ENCODE data around the gene METTL23. TPM values are rescaled to one million over a fixed set of nuclear protein-coding genes. Genes with fewer than 3 reads are reported as not detected.

Gene METTL23
- total and polyA plus RNA-seq, 2 of the 8 experiments (the other 6 are each of a cell fraction or from before 2014, with no cell fraction given): 36.1 to 60.2 TPM

- H4K8ac ChIP-seq (ENCODE audit: extremely low read depth, insufficient read depth, low read length): no peak overlapping the region
- no peaks in the 10 kb centered on the region for H3K79me2 ChIP-seq (ENCODE audit: control insufficient read depth in 1 of 2, insufficient read depth in 2 of 2, low read length in 2 of 2)
- H4K91ac ChIP-seq (replicated peaks; ENCODE audit: insufficient read length, low read length): no peak overlapping the region
- 37% methylated on average over 4 of the region's 4 CpGs; no CpG with 5 or more reads in 1 of the 2 experiments for WGBS, 2 experiments (ENCODE audit: extremely low coverage in 1 of 2, insufficient coverage in 1 of 2, insufficient read length in 1 of 2, insufficient replicate concordance in 2 of 2, low coverage in 1 of 2, low lambda C conversion rate in 2 of 2, missing lambda C conversion rate in 1 of 2)
- H3K36me3 ChIP-seq (ENCODE audit: control insufficient read depth in 2 of 4, insufficient read depth in 4 of 4, low read length in 3 of 4): peaks cover 2 to 36% (median 20%) of the 10 kb centered on the region in 4 experiments; a peak in 6 of 8 replicates
- H3K27ac ChIP-seq (ENCODE audit: low read depth, low read length): no peak overlapping the region
- peaks cover 2 to 7% (median 5%) of the 10 kb centered on the region in 4 experiments; a peak in 5 of 7 replicates for H3K4me1 ChIP-seq (replicated peaks in 1 of 4; ENCODE audit: control insufficient read depth in 3 of 4, insufficient read depth in 4 of 4, low read length in 3 of 4)
- ChIA-PET POLR2A (ENCODE audit: partially characterized antibody) (no interaction called here), CTCF (ENCODE audit: partially characterized antibody) (interaction anchor here (0.9 to 10.2 kb wide), 17 partner anchors 9 to 248 kb away, joined by 3 to 155 read pairs (median 6); partner anchors contain the start of gene AANAT)
- no peak overlapping the region for H3K56ac ChIP-seq (replicated peaks; ENCODE audit: insufficient read length, low read depth, low read length)
- no peak overlapping the region for H2BK15ac ChIP-seq (ENCODE audit: low read length)
- H4K20me1 ChIP-seq (replicated peaks in 1 of 2; ENCODE audit: control insufficient read depth in 1 of 2, insufficient read depth in 2 of 2, low read length in 2 of 2): peaks cover 0 to 2% of the 10 kb centered on the region in 2 experiments
- H4K5ac ChIP-seq (ENCODE audit: insufficient read length, low read depth, low read length): no peak overlapping the region
- H2AFZ ChIP-seq (ENCODE audit: low read length): no peak overlapping the region
- no peak overlapping the region for H2BK12ac ChIP-seq (ENCODE audit: low read depth, low read length)
- no peak overlapping the region for H3K23ac ChIP-seq (ENCODE audit: insufficient read length)
- H3K9ac ChIP-seq (replicated peaks in 1 of 4; ENCODE audit: extremely low read depth in 1 of 4, low read depth in 3 of 4, low read length in 3 of 4): no peak overlapping the region; a peak in 1 of 7 replicates
- no peak overlapping the region for H3K4me2 ChIP-seq (ENCODE audit: insufficient read depth in 1 of 2, low read depth in 2 of 2, low read length in 2 of 2)
- no peak overlapping the region for H3K4ac ChIP-seq (replicated peaks; ENCODE audit: insufficient read length, low read depth, low read length)
- H3K9me3 ChIP-seq (ENCODE audit: insufficient read depth in 2 of 2, low read depth in 1 of 2, low read length in 1 of 2): no peaks in the 10 kb centered on the region
- no peak overlapping the region for H3K18ac ChIP-seq (ENCODE audit: extremely low read depth, low read length)
- FAIRE-seq (no peak), DNase-seq (ENCODE audit: low read depth in 1 of 2, low spot score in 2 of 2) (peak in 1 of 2 experiments; percentile 92)
- peaks cover 0 to 3% (median 2%) of the 10 kb centered on the region in 4 experiments; a peak in 5 of 7 replicates for H3K27me3 ChIP-seq (replicated peaks in 1 of 4; ENCODE audit: control insufficient read depth in 3 of 4, extremely low read depth in 1 of 4, insufficient read depth in 3 of 4, low read length in 3 of 4)
- H3K23me2 ChIP-seq (ENCODE audit: low read depth, low read length): peaks cover 7% of the 10 kb centered on the region; the same call in 1 of the 2 replicates
- no peak overlapping the region for H3K14ac ChIP-seq (ENCODE audit: insufficient read length)
- H2BK120ac ChIP-seq (replicated peaks; ENCODE audit: low read depth, low read length): no peak overlapping the region
- no peak overlapping the region for H2BK5ac ChIP-seq (ENCODE audit: low read depth, low read length)
- H3K4me3 ChIP-seq (ENCODE audit: extremely low read depth in 1 of 4, insufficient read depth in 2 of 4, low read depth in 3 of 4, low read length in 4 of 4): no peak overlapping the region
- no peaks in the 10 kb centered on the region for H3K79me1 ChIP-seq (ENCODE audit: low read depth, low read length)
- H2AK5ac ChIP-seq (ENCODE audit: low read depth, low read length): no peak overlapping the region
- H2BK20ac ChIP-seq (ENCODE audit: low read length): no peak overlapping the region
- TF ChIP-seq NRF1 (IDR thresholded peaks at IDR 0.05; ENCODE audit: low read depth, low read length) (no peak), BACH1 (IDR thresholded peaks at IDR 0.05; ENCODE audit: low read length) (no peak), CTCF (IDR thresholded peaks at IDR 0.05; ENCODE audit: control extremely low read depth in 1 of 3, insufficient read depth in 1 of 3, low read depth in 1 of 3, low read length in 3 of 3) (peak; percentile 53 to 80 (median 70)), TEAD4 (IDR thresholded peaks at IDR 0.05; ENCODE audit: low read depth, low read length) (no peak), TAF7 (optimal IDR thresholded peaks at IDR 0.05; ENCODE audit: borderline replicate concordance, low read depth, low read length) (no peak), CBX5 (IDR thresholded peaks at IDR 0.05; ENCODE audit: low read depth, low read length) (no peak), JUND (IDR thresholded peaks at IDR 0.05; ENCODE audit: low read length) (no peak), PHF8 (conservative IDR thresholded peaks at IDR 0.05; ENCODE audit: low read depth, low read length) (no peak), YY1 (IDR thresholded peaks at IDR 0.05; ENCODE audit: low read depth, low read length) (no peak), TBP (IDR thresholded peaks at IDR 0.05; ENCODE audit: low read depth, low read length) (no peak), POLR2AphosphoS5 (IDR thresholded peaks at IDR 0.05; ENCODE audit: low read depth, low read length) (no peak)
Observed at GRCh38 chr17:76714822-76715495, 11.7 kb upstream of the METTL23 start.
